T-helper 1 cell treated with Interleukin-12 subunit alpha and Interleukin-12 subunit beta and Interleukin-4 antibody, amounts not matched to agents 30 μg/mL and 1 μg/mL, for 36 hours (primary cell): ENCODE results near the gene ZW10.
"Not testable (repeated sequence)": the region's sequence is repeated elsewhere in the genome, so short reads cannot be mapped to it uniquely, and the experiment has no call there.

Experiments used
- H3K27ac Mint-ChIP-seq: one replicate; pipeline ENCODE4 v1.8.0; 2021; ENCODE audit warnings: mild to moderate bottlenecking, mixed read lengths
- H3K27me3 Mint-ChIP-seq: one replicate; pipeline ENCODE4 v1.8.0; 2021; ENCODE audit warnings: low read depth, mixed read lengths
- H3K36me3 Mint-ChIP-seq: one replicate; pipeline ENCODE4 v1.8.0; 2021; ENCODE audit warnings: low read depth, mixed read lengths
- H3K4me1 Mint-ChIP-seq: one replicate; pipeline ENCODE4 v1.8.0; 2021; ENCODE audit warnings: low read depth, mixed read lengths
- H3K4me3 Mint-ChIP-seq: one replicate; pipeline ENCODE4 v1.8.0; 2021; ENCODE audit warnings: mild to moderate bottlenecking, moderate library complexity, mixed read lengths
- H3K9me3 Mint-ChIP-seq: one replicate; pipeline ENCODE4 v1.8.0; 2021; ENCODE audit warnings: mixed read lengths

The ZW10 gene

GRCh38 chr11:113725407-113725806 is 48.1 kb downstream of the ZW10 start:
- peaks cover 2% of the 10 kb centered on the region for H3K9me3 Mint-ChIP-seq
- H3K4me1 Mint-ChIP-seq, result no peaks in the 10 kb centered on the region
- no peak overlapping the region for H3K4me3 Mint-ChIP-seq
- no peaks in the 10 kb centered on the region for H3K27me3 Mint-ChIP-seq
- no peak overlapping the region for H3K27ac Mint-ChIP-seq
- H3K36me3 Mint-ChIP-seq, result no peaks in the 10 kb centered on the region

- Mint-ChIP-seq H3K4me1 (no peaks in the 10 kb centered on the region), H3K27me3 (no peaks in the 10 kb centered on the region), H3K4me3 (no peak overlapping the region), H3K9me3 (peaks cover 4% of the 10 kb centered on the region), H3K27ac (no peak overlapping the region), H3K36me3 (no peaks in the 10 kb centered on the region)
These were observed 48.7 kb downstream of the ZW10 start for GRCh38 chr11:113724778-113725177.

- H3K36me3 Mint-ChIP-seq, result no peaks in the 10 kb centered on the region
- no peaks in the 10 kb centered on the region for H3K27me3 Mint-ChIP-seq
- H3K27ac Mint-ChIP-seq, result no peak overlapping the region
- peaks cover 4% of the 10 kb centered on the region for H3K9me3 Mint-ChIP-seq
- no peaks in the 10 kb centered on the region for H3K4me1 Mint-ChIP-seq
- no peak overlapping the region for H3K4me3 Mint-ChIP-seq
These were observed 49.7 kb downstream of the ZW10 start for GRCh38 chr11:113723787-113724186.

- no peaks in the 10 kb centered on the region for H3K4me1 Mint-ChIP-seq
- H3K27me3 Mint-ChIP-seq, result no peaks in the 10 kb centered on the region
- H3K4me3 Mint-ChIP-seq, result no peak overlapping the region
- H3K36me3 Mint-ChIP-seq, result no peaks in the 10 kb centered on the region
- peaks cover 4% of the 10 kb centered on the region for H3K9me3 Mint-ChIP-seq
- H3K27ac Mint-ChIP-seq, result no peak overlapping the region
These were observed 50.6 kb downstream of the ZW10 start for GRCh38 chr11:113722934-113723333.

- no peak overlapping the region for H3K4me3 Mint-ChIP-seq
- H3K27me3 Mint-ChIP-seq, result no peaks in the 10 kb centered on the region
- H3K9me3 Mint-ChIP-seq, result peaks cover 4% of the 10 kb centered on the region
- no peaks in the 10 kb centered on the region for H3K36me3 Mint-ChIP-seq
- no peak overlapping the region for H3K27ac Mint-ChIP-seq
- H3K4me1 Mint-ChIP-seq, result no peaks in the 10 kb centered on the region
These were observed 51.3 kb downstream of the ZW10 start for GRCh38 chr11:113722221-113722620.

GRCh38 chr11:113721462-113722066 is 51.9 kb downstream of the ZW10 start:
- no peak overlapping the region for H3K4me3 Mint-ChIP-seq
- H3K4me1 Mint-ChIP-seq, result no peaks in the 10 kb centered on the region
- no peaks in the 10 kb centered on the region for H3K36me3 Mint-ChIP-seq
- peaks cover 4% of the 10 kb centered on the region for H3K9me3 Mint-ChIP-seq
- no peaks in the 10 kb centered on the region for H3K27me3 Mint-ChIP-seq
- H3K27ac Mint-ChIP-seq, result no peak overlapping the region

- H3K9me3 Mint-ChIP-seq, H3K36me3 Mint-ChIP-seq, H3K27me3 Mint-ChIP-seq, H3K4me3 Mint-ChIP-seq, H3K27ac Mint-ChIP-seq, H3K4me1 Mint-ChIP-seq: not testable (repeated sequence)
These were observed 53.0 kb downstream of the ZW10 start for GRCh38 chr11:113720478-113720877.

- peaks cover 4% of the 10 kb centered on the region for H3K9me3 Mint-ChIP-seq
- H3K4me3 Mint-ChIP-seq, result no peak overlapping the region
- peaks cover 2% of the 10 kb centered on the region for H3K36me3 Mint-ChIP-seq
These were observed 57.4 kb downstream of the ZW10 start for GRCh38 chr11:113715882-113716625.

GRCh38 chr11:113715273-113715672 is 58.2 kb downstream of the ZW10 start:
- Mint-ChIP-seq H3K36me3 (peaks cover 2% of the 10 kb centered on the region), H3K27ac (no peak overlapping the region), H3K9me3 (peaks cover under 1% of the 10 kb centered on the region), H3K4me1 (no peaks in the 10 kb centered on the region), H3K27me3 (no peaks in the 10 kb centered on the region), H3K4me3 (no peak overlapping the region)

More at GRCh38 chr11:113715882-113716625, 57.4 kb downstream of the ZW10 start:
- no peaks in the 10 kb centered on the region for H3K4me1 Mint-ChIP-seq
- H3K27me3 Mint-ChIP-seq, result no peaks in the 10 kb centered on the region
- H3K27ac Mint-ChIP-seq, result no peak overlapping the region

GRCh38 chr11:113710989-113711388 is 62.5 kb downstream of the ZW10 start:
- peaks cover 24% of the 10 kb centered on the region for H3K9me3 Mint-ChIP-seq
- H3K4me3 Mint-ChIP-seq, result no peak overlapping the region
- H3K27me3 Mint-ChIP-seq, result no peaks in the 10 kb centered on the region
- no peak overlapping the region for H3K27ac Mint-ChIP-seq
- peaks cover 6% of the 10 kb centered on the region for H3K36me3 Mint-ChIP-seq
- H3K4me1 Mint-ChIP-seq, result no peaks in the 10 kb centered on the region

- no peak within 1 kb of the TSS for H3K27ac Mint-ChIP-seq
- H3K4me3 Mint-ChIP-seq, result no peak within 1 kb of the TSS
- H3K36me3 Mint-ChIP-seq, result peaks cover 4% of the 10 kb centered on the region
- H3K9me3 Mint-ChIP-seq, result peaks cover 36% of the 10 kb centered on the region
- no peaks in the 10 kb centered on the region for H3K27me3 Mint-ChIP-seq
- no peaks in the 10 kb centered on the region for H3K4me1 Mint-ChIP-seq
These were observed 67.4 kb downstream of the ZW10 start, which contains the start of gene TMPRSS5 for GRCh38 chr11:113705871-113706655. Gene TMPRSS5 (minus strand): TSS chr11:113706308. CDS start chr11:113706224, 84 bp downstream.

- H3K27me3 Mint-ChIP-seq, H3K4me3 Mint-ChIP-seq, H3K36me3 Mint-ChIP-seq, H3K4me1 Mint-ChIP-seq, H3K27ac Mint-ChIP-seq: not testable (repeated sequence)
- H3K9me3 Mint-ChIP-seq, result peaks cover 25% of the 10 kb centered on the region
These were observed 69.9 kb downstream of the ZW10 start for GRCh38 chr11:113703551-113703950.

GRCh38 chr11:113701491-113701890 is 72.0 kb downstream of the ZW10 start:
- H3K4me3 Mint-ChIP-seq, result no peak overlapping the region
- H3K27me3 Mint-ChIP-seq, result no peaks in the 10 kb centered on the region

GRCh38 chr11:113698515-113698914 is 75.0 kb downstream of the ZW10 start:
- Mint-ChIP-seq H3K27ac (no peak overlapping the region), H3K9me3 (peaks cover 8% of the 10 kb centered on the region), H3K4me1 (peaks cover 9% of the 10 kb centered on the region), H3K4me3 (no peak overlapping the region), H3K27me3 (no peaks in the 10 kb centered on the region), H3K36me3 (no peaks in the 10 kb centered on the region)

More at GRCh38 chr11:113701491-113701890, 72.0 kb downstream of the ZW10 start:
- Mint-ChIP-seq H3K9me3 (peaks cover 12% of the 10 kb centered on the region), H3K4me1 (no peaks in the 10 kb centered on the region), H3K27ac (no peak overlapping the region), H3K36me3 (no peaks in the 10 kb centered on the region)
